Activated CD4-positive, alpha-beta T cell treated with anti-CD3 and anti-CD28 coated beads, Interleukin-2, amount 50 U/mL, for 48 hours (primary cell): ENCODE measurements around the gene STK24.

Source experiments
- DNase-seq, 2 experiments: peaks; one replicate each; pipeline ENCODE4 v3.0.0-alpha.2; 2020

The STK24 gene

DNA sequence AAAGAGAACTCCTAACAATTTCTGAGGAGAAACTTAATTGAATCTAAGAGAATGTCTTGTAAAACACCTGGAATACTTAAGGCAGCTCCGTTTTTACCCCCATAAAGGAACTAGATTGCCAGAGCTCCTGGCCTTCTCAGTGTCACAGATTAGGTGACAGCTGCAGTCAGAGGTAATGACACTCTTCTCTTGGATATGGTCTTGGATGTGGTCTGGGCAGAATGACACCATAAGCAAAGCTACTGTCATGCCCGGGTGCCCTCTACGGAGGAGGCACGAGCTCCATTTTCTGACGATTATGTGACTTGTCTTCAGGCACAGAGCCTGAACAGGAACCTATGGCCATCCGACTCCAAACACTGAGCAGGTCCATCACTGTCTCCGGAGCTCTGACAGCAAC, 46.7 kb downstream of the STK24 start:
- no peak for DNase-seq

DNA sequence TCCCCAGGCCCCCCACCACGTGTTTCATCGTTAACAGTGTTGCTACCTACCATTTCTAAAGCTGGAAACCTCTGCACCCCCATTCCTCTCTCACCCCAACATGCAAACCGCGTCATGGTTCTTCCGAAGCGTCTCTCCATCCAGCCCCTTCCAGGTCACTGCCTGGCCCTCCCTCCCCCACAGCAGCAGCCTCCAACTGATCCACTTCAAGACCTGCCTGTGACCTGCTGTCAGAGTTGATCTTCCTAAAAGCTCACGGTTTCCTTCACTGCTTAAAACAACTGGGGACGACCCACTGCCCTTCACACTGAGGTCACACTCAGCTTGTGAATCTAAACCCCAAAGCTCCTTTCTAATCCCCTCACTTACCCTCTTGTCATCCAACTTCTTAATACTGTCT, 47.7 kb downstream of the STK24 start:
- DNase-seq = no peak

DNA sequence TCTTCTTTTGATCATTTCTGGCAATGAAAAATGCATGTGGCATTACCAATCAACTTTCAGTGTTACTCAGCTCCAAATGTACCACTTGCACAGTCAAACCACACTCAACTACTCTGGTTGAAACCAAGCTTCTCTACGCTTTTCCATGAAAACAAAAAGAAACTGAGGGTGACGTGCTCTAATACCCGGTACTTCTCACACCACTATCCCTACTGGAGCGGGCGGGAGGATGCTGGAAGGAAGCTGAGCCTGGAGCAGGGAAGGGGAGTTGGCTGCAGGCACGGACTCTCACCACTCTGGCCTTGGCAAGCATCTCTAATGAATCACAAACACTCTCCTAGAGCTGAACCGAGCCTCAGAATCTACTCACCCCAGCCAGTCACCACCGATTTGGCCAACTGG, 48.2 kb downstream of the STK24 start:
- DNase-seq = peak; percentile 33 to 45

DNA sequence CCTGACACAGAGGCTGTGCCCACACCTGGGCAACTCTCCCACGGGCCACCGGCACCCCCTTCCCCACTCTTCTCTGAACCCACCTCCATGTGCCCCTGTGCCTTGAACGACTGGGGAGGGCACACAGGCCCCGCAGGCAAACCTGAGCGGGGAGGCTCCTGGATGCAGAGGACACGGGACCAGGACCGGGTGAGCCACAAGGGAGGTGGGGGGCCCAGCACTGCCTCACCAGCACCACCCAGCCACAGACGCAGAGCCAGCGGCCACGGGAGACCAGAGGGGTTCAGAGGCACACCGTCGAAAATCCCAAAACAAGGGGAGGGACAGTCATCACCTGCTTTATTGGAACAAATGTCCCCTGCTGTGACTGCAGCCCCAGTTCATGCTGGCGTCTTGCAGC, 49.4 kb downstream of the STK24 start:
- no peak for DNase-seq

DNA sequence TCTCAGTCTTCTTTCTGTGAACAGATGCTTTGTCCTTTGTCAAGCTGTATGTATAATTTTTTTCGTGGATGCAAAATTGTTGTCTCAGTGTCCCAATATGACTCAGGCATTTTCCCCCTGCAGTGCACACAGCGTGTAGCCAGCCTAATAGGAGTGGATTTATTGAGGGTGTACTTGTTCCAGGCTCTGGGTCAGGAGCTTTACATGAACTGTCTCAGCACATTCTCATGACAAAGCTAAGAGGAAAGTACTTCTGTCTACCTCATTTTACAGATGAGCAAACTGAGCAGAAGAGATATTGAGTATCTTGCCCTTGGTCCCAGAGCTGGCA, 50.8 kb downstream of the STK24 start:
- no peak for DNase-seq

DNA sequence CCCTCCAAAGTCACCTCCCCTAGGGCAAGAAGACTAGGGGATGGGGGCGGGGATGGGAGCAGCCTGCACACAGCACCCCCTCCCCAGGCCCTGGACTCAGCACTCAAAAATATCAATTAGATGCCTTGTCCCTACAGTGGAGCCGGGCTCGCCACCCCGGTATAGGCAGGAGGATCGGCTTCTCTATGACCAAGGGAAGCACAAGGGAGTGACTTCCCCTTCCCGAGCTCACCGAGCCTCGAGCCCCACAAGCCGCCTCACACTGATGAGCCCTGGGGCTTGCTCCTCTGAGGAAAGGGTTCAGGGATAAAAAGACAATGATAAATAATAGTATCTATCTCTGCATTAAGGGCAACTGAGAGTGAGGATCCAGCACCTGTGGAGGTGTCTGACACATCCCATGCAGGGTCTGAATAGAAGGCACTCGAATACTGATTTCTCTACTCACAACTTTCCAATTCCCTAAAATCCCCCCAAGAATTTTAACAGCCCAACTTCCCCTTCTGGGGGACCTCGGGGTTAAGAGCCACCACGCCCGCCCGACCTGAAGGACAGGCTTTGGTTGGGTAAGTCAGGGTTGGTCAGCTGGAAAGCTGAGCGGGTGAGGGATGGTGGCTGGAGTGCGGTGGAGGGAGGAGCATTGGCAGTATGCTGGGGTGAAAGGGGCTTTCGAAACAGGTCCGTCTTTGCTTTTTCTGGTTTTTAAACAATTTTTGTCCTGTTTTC, 51.3 kb downstream of the STK24 start:
- DNase-seq = no peak

DNA sequence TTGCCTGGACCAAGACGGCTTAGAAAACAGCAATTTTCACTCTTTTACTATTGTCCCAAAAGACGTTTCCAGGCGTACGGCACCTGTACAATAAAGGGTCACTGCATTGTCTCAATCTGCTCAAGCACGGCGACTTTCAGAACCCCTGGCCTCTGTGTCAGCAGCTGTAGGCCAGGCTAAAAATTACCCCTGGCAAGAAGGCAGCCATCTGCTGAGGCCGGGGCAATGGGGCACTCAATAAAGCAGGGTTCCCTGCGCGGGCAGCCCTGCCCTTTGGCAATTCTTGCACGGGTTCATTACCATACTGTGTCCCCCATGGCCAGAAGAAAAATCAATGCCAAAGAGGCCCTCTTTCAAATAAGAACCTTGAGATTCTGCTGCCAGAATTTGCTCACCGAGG, 52.1 kb downstream of the STK24 start:
- no peak for DNase-seq

DNA sequence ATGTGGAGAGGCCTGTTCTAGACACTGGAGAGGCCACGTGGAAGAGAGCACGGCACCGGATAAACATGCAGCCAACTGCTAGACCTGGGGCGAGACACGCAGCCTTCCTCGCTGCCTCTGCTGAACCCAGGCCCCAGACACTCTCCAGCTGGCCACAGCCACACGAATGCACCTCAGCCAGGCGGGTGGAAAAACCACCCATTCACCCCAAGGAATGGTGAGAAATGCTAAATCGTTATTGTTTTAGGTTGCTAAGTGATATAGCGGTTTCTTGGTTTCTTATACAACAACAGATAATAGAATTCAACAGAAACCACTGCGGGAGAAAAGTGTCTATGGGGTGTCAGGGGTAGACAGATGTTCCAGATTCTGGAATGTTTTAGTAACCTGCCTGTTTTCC, 52.5 kb downstream of the STK24 start:
- DNase-seq = peak in 1 of 2 experiments; percentile 36

DNA sequence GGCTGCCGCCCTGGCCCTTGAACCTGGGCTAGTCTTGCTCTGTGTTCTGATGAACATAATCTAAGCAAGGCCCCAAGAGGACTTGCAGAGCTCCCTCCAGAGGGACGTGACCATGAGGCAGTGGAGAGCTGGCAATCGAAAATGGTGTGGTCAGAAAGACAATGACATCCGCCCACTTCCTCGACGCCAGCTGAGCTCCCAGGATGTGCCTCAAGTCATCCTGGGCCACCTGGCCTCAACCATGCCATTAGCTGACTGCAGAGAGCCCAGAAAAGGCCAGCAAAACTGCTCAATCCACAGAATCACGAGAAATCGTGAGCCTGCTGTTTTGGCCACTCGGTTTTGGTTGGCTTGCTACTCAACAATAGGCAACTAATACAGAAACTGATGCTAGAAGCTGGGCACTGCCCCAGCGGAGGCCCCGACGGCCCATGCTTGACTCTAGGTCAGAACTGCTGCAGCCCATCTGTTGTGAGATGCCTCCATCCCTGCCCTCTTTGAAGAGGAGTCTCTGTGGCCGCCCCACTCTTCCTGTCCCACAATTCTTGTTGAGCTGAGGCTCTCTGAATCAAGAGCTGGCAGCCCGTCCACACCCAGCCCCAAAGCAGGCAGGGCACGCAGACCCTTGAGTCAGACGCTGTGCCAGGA, 53.3 kb downstream of the STK24 start:
- DNase-seq = peak; percentile 43 to 62

DNA sequence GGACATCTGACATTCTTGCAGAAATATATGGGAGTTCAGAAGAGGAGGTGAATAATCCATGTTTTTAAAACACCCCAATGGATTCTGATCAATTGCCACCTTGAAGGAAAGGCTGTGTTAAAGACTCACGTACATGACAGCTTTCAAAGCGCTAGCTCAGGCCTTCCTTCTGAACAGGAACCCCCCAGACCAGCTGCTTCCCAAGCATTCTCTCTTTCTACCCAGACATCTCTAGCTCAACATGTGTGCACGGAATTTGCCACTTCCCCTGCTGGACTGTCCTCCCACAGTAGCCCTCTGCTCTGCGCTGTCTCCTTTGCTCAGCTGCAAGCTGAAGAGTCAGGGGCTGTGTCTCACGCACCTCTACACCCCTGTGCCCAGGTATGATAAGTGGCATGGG, 54.5 kb downstream of the STK24 start:
- DNase-seq = no peak

DNA sequence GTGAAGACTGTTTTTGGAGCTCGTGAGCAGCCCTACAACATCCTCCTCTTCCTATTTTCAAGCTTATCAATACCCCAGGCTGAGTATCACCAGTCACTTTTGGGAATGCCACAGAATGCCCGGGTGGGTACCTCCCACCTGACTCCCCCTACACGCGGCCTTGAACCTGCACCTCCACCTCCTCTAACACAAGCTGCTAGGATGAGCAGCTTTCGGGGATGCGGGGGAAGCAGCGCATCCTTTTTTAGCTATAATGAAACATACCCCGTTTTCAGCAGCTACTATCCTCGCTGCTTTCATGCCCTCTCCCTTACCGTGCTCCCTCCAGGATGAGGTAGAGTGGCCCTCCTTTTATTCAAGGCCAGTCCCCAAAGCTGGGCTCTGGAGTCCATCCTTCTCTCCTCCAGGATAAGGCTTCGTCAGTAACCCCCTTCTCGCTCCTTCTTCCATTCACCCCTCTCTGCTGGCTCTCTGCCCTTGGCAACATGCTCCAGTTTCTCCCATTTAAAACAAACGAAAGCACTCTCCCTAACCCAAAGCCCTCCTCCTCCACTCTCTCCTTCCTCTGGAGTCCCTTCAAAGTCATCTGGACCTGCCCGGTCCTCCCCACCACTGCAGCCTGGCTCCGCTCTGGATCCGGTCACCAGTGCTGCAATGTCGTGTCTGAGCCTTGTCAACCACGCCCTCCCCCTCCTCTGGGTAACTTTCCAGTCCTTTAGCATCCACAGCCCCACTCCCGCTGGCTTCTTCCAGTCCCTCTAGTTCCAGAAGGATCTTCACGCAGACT, 55.3 kb downstream of the STK24 start:
- DNase-seq = no peak

DNA sequence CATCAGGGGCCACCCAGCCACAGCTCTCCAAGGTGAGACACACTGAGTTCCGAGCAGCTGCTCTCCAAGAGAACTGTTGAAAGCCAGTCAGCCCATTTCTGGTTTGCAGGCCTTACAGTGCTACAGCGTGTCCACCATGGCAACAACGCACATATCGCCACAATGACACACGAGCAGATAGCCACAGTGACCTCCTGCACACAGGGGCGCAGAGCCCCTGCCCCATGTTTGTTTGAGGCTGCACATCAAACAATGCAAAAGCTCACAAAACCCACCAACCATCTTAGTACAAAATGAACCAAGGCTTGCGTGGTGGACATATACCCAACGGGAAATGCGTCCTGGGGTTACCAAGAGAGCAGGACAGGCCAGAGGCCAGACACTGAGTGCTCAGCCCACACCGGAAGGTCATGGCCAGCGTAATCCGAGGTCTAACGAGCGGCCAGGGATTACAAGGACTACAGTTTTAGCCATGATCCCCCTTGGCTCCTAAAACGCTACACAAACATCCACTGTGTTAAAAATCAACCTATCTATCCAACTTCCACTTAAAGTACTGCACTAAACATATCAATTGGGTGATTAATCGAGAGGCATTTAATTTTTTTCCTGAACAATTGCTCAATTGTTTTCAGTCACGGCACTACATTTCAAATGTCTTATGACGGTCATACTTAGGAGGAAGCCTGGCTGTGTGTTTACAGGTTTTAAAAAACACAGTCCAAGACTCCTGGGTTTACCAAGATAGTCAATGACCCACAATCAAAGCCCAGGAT, 56.0 kb downstream of the STK24 start:
- DNase-seq = no peak

DNA sequence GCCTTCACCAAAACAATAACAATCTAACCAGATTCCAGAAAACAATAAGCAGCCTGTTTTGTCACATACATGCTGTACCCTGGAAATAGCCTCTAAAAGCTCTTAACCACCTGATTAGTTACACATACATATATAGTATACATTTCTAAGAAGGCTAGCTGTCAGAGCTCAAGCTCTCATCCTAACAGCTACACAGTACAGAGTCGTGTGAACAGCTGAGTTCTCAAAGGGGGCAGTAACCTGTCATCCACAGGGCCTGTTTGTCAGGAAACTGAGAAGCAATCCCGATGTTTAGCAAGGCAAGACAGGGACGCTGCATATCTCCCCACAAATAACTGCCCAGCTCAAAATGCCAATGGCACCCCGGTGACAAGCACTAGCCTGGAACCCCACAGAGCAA, 56.9 kb downstream of the STK24 start:
- DNase-seq = no peak

DNA sequence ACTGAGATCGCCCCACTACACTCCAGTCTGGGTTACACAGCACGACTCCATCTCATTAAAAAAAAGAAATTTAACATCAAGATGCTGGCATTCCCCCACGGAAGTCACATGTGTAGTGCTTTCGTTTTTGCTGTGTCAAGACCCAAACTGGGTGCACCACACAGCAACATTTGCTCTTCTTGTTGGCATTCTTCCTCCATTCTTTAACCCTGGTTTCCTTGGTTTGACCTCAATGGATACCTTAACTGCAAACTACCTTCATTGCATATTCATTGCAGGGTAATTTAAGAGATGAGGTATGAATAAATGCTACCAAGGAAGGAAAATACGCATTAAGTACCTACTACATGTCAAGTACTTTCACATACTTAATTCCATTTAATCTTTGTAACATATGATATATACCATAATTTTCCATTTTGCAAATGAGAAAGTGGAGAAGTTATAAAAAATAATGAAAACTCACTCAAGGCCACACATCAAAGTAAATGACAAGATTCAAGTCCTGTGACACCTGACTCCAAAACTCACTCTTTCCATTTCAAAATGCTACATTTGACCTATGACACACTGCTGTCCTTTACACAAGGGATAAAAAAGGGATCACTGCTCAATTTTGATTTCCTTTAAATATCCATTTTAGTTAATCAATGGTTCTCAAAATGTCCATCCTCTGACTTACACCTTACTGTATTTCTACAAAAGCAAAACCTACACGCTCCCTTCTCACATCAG, 59.2 kb downstream of the STK24 start:
- DNase-seq = peak in 1 of 2 experiments; percentile 45

DNA sequence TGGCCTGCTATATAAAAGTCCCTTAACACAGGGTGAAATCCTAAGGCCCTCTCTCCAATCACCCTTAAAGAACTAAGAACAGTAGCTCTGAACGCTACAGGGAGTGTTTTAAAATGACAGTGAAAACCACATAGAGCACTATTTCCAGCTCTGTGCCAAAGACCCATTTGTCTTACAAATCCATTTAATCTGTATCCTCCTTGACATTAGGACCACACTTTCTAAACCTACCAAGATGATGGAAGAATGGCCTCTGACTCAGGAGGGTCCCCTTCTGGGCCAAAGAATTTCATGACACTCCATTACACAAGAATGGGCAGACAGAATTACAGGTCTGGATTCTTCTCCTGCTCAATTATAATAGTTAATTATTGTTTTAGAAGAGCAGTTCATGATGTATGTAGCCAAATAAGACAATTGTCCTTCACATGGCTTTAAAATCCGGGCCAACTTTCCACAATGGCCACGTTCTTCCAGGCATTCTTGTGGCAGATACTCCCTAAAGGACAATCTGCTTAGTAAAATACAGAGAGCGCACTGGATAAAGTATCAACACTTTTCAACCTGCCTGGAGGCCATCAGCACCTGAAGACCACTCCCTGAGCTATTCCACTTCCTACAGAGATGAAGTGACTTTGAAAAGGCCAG, 61.0 kb downstream of the STK24 start:
- no peak for DNase-seq

DNA sequence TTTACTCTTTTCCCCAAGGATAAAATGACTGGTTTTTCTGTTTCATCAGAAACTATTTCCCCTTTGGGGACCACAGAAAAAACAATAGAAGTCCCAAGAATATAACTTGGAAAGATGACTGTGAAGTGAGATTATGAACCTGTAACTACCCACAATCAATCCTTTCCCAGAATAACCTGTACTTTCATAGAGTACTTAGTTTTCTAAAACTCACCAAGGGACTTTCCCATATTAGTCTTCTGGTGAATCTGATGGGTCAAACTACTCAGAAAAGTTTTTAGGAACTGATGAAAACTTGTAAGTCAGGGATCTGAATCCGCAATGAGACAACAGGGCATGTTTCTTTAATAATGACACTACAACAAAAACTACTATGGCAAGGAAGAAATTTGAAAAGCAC, 62.6 kb downstream of the STK24 start:
- DNase-seq = no peak

DNA sequence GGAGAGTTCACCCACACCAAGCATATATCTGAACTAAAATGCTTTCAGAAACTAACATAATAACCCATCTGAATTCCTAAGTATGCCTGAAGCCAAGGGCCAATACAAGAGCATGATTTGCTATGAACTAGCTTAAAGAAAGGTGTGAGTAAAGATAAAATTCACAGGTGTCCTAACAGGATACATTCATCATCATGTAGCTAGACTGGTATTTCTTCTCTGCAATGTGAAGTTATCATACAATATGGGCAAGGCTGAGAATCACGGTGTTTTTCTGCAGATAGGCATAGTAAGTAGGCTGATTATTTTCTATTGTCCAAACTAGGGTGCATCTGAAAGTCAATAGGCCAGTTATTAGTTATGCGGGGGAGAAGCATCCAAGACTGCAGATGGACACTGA, 63.1 kb downstream of the STK24 start:
- no peak for DNase-seq

DNA sequence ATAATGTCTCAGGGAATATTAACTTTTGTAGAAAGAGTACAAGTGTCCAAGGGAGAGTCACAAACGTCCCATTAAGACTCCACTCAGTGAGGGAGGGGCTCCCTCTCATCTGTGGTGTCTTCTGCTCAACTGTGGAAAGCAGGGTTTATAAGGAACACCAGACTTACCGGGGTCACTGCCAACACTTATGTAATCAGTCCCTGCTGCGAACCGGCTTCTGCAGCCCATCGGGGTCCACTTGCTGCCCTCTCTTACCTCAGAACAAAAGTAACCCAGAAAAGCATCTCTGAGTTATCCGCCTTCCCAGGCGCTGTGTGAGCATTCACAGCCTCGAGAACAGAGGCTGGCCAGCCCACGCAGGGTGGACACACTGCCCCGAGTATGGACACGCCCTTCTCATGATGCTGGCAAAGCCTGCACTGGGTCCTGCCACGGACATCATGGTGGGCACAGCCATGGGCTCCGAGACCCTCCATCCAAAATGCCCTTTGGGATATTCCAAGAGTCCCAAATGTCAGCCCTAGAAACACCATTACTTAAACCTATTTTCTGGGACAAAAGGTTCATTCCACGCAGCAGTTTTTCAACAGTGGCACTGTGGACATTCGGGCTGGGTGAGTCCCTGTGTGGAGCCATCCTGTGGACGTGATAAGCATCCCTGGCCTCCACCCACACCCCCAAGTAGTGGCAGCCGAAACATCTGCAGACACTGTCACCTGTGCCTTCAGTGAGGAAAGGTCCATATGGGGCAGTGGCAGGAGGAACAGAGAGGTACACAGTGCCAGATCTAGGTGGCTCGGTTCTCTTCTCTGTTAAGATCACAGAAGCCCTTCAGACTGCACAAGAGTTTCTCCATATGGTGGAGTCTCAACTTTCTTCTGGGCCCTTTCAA, 63.9 kb downstream of the STK24 start:
- DNase-seq = no peak

DNA sequence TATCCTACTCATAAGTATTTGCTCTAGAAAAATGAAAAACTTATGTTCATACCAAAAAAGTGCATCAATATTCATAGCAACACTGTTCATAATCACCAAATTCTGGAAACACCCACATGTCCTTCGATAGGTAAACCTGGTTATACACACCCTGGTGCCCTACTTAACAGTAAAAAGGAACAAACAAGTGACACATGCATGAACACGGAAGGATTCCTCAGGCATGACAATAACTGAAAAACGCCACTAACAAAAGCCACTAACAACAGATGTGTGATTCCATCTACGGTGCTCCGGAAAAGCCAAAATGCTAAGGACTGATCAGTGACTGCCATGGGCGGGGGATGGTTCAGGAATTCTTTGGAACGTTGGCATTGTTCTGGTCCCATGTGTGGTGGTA, 65.5 kb downstream of the STK24 start:
- DNase-seq = no peak

DNA sequence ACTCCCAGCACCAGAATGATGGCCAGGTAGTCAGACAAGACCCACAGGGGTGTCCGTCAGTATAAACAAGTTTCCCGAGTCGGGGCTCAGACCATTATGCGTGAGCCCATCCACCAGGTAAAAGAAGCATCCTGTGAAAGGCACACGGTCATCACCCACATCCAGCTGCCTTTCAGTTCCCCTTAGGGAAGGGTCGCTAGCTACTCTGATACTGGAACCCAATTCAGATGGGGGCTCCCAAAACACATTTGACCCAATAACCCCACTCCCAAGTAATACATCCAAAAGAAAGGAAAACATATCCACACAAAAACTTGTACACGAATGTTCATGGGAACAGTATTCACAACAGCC, 66.8 kb downstream of the STK24 start:
- DNase-seq = no peak
